Activated T-cell treated with anti-CD3 and anti-CD28 coated beads, Interleukin-2, amount 50 U/mL, for 48 hours (primary cell): Measurements from ENCODE around the gene COL6A5.
"Not testable (repeated sequence)": the region's sequence is repeated elsewhere in the genome, so short reads cannot be mapped to it uniquely, and the experiment has no call there.

Experiments
- DNase-seq, 2 experiments: peaks; one replicate each; pipeline ENCODE4 v3.0.0-alpha.2; 2020

The COL6A5 gene

DNA sequence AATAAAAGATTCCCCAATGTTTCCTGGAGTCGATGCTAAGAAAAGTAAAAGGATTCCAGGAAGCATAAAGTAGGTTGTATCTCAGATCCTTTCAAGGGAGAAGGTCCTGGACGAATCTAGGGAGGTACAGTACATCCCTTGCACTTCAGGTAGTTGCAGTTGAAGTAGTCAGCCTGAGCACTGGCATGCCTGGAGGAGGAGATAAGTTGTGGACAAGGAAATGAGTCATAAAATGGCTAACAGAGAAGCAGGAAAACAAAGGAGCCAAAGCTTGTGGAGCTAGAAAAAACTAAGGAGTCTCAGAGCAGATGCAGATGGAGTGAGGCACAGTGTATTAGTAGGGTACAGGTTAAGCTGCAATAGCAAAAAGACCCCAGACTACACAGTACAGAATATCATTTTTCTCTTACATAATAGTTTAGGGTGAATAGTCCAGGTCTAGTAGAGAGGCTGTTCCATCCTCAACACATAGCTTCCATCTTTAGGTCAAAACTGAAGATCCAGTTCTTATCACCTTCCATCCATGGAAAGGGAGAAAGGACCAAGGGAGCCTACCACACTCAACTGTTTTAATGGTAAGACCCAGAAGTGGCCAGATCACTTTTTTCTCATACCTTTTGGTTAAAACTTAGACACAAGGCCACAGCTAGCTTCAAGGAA is 41.3 kb downstream of the COL6A5 start:
- DNase-seq, result no peak

- no peak for DNase-seq
Measured at GRCh38 chr3:130389743-130390478, 44.4 kb downstream of the COL6A5 start.

DNA sequence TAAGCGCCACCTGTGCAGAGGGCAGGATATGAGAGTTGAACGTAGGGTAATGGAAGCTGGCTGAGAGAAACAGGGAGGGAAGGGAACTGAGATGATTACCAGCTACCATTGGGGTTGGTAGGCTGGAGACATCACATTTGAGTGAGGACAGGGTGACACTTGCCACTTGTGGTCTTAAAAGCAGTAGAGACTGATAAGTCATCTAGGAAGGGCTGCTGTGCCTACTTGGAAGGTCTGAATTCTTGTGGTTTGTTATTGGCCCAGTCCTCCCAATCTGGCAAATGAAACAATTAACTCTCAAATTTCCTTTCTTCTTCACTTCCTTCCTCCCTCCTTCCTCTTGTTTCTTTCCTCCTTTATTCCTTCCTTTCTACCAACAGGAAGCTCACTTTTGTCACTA is 46.8 kb downstream of the COL6A5 start:
- no peak for DNase-seq

- no peak for DNase-seq
Measured at GRCh38 chr3:130393594-130393993, 48.1 kb downstream of the COL6A5 start.

- DNase-seq, result no peak
Measured at GRCh38 chr3:130395331-130395730, 49.9 kb downstream of the COL6A5 start.

GRCh38 chr3:130395916-130396315 is 50.4 kb downstream of the COL6A5 start:
- no peak for DNase-seq

- DNase-seq, result no peak
Measured at GRCh38 chr3:130404401-130404800, 58.9 kb downstream of the COL6A5 start.

DNA sequence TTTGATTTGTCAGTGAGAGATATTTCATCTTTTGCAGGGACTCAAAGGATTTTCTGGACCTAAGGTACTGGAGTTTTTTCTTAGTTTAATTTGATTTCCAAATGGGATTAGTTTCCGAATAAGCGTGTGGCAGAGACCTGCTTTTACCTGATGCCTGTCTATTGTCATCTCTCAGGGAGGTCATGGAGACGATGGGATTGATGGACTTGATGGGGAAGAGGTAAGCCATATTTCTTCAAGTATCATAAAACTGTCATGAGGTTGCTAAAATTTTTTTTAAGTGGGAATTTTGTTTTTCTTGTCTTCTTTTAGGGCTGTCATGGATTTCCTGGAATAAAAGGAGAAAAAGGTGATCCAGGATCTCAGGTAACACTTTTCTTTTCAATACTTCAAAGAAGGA is 60.5 kb downstream of the COL6A5 start:
- no peak for DNase-seq

DNA sequence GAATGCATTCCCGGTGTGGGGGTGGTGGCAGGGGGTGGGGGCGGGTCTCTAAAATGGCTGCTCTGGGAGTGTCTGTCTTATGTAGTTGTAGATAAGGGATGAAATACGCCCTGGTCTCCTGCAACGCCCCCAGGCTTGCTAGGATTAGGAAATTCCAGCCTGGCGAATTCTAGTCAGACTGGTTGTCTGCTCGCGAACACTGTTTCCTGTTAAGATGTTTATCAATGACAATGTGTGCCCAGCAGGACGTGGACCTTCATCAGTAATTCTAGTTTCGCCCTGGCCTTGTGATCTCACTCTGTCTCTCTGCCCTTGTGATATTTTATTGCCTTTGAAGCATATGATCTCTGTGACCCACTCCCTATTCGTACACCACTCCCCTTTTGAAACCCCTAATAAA is 62.8 kb downstream of the COL6A5 start:
- DNase-seq, result not testable (repeated sequence)

DNA sequence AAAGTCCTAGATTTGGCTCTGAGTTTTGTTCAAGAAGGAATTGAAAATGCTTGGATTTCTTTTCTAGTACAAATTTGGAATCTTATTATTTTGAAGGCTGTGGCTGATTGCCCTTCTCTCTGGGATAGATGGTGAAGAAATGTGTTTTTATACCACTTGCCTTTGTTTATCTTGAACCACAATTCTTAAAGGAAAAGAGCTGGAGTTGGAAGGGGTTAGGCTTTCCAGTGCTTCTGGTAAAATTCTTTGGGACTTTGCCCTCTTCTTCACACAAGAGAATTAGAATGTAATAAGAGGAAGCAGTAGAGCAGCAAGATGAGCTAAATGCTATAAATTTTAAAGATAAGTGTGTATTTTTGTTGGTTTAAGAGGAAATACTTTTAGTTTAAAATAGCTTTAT is 65.8 kb downstream of the COL6A5 start:
- DNase-seq, result no peak

GRCh38 chr3:130412991-130413560 is 67.6 kb downstream of the COL6A5 start:
- no peak for DNase-seq

DNA sequence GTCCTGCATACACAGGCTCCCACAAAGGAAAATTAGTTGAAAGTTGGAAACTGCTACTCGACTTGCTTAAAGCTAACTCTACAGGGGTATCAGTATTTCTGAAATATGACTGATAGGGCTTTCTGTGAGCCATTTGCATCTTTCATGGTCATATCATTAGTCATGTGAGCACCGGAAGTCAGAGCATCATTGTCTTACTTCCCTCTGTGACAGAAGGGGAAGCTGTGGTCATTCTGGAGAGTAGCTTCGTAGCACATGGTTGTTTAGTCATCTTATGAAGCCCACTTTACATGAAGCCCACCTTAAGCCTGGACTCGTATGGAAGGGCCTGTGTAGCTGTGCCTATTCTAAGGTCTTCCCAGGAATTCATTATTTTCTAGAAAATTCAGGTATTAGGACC is 69.0 kb downstream of the COL6A5 start:
- no peak for DNase-seq

DNA sequence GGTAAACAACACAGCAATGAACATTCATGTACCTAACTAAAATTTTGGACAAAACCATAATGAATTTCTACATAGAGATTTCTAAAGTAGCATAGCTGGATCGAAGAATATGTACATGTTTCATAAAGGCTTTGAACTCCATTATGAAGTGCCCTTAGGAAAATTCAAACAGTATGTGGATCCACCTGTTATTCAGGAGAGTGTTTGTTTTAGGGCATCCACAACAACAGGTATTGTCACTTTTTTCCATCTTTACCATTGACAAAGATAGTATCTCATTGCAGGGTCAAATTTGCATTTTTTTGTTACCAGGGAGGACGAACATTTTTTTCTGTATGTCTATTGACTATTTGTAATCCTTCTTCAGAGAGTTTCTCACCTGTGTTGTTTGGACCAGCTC is 75.0 kb downstream of the COL6A5 start:
- no peak for DNase-seq

GRCh38 chr3:130423064-130423463 is 77.6 kb downstream of the COL6A5 start:
- DNase-seq, result no peak

DNA sequence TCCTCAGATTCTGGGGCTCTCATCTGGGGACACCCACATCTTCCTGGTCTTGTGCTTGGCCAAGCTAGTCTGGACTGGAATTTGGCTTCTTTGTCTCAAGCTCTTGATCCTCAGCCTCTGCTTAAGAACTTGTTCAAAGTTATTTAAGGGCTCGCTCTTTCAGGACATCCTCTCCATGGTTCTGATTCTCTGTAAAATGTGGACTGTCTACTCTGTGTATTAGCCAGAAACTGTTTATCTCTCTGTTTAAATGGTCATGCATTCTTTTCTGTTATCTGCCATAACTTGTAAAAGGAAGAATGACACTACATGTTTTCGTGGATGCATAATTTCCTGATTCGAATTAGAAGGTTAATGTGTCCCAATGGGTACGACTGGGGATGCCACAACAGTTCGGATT is 79.4 kb downstream of the COL6A5 start:
- no peak for DNase-seq

DNA sequence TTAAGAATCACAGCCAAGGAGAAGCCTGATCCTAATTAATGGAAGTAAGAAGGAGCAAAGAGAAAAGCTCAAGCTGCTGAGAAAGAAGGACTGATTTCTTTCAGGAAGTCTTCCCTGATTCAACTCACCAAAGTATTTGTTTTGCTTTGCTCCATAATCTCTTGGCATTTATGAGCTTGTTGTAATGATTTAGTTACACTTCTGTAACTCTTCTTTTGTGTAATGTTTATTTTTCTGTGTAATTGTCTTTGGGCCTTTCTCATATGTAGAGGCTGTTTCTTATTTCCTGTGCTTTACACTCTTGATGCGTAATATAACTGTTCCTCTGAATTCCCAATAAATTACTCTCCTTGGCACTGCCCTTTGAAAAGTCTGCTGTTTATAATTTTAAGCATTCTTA is 80.0 kb downstream of the COL6A5 start:
- DNase-seq, result no peak

DNA sequence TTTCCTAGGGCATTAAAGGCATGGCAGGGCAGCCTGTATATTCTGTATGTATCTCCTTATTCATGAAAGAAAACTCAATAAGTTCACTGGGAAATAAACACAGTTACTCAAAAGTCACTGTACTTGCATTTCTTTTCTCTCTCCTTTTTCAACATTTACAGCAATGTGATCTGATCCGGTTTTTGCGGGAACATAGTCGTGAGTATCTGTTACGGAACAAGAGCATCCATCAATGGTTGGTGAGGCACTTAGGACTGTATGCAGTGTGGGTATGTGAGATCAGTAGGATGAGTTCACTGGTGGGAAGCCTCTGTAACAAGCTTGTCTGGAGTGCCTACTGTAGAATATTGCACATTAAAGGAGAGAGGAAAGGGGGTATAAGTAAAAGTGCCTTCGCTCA is 80.7 kb downstream of the COL6A5 start:
- no peak for DNase-seq

GRCh38 chr3:130428871-130429712 is 83.6 kb downstream of the COL6A5 start:
- DNase-seq, result no peak

- no peak for DNase-seq
Measured at GRCh38 chr3:130429713-130430023, 84.2 kb downstream of the COL6A5 start.

- DNase-seq, result no peak
Measured at GRCh38 chr3:130430266-130430665, 84.8 kb downstream of the COL6A5 start.

DNA sequence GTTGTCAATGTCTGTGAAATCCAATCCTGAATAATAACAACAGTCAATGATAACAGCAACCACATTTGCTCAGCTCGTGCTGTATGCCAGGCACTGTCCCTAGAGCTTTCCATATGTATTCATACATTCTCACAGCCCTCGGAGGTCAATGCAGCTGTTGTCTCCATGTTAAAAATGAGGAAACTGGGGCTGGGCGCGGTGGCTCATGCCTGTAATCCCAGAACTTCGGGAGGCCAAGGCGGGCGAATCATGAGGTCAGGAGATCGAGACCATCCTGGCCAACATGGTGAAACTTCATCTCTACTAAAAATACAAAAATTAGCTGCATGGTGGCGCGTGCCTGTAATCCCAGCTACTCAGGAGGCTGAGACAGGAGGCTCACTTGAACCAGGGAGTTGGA is 86.6 kb downstream of the COL6A5 start:
- DNase-seq, result not testable (repeated sequence)

DNA sequence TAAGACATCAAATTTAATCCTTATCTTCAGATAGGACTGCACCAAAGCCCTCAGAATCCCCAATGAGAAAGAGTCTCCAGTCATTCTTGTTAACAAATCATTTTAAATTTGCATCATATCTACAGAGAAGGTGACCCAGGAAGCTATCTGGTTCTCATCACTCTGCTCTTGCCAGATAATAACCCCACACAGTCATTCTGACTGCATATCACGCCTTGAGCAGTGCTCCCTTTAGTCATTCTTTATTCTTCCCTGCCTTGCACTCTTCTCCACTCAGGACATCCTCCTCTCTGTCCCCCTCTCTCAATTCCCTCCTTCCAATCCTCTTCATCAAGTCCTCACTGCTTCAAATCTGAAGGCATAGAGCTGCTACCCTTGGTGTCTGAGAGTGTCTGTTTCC is 87.8 kb downstream of the COL6A5 start:
- no peak for DNase-seq

GRCh38 chr3:130442284-130442683 is 96.8 kb downstream of the COL6A5 start:
- no peak for DNase-seq

GRCh38 chr3:130446840-130447239 is 101.4 kb downstream of the COL6A5 start:
- DNase-seq, result not testable (repeated sequence)
